ENCODE results near the gene TEDC1.

DNA sequence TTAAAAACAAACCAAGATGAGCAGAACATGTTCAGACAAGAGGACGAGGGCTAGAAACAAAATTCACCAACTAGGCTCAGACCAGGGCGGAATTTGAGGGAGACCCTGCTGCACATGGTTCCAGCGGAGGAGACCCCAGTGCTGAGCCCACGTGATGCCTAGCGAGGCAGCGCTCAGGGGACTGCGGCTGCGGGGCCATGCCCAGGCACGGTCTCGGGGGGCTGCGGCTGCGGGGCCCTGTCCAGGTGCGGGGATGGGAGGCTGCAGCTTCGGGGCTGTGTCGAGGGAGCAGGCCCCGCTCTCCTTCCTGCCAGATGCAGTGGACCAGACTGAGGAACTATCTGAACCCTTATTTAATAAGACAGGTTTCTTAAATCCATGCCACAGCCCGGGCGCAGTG, 29.1 kb upstream of the TEDC1 start:
- TF ChIP-seq GLIS3 (CRISPR knock-in tag; IDR thresholded peaks at IDR 0.05) (no peak), CSDC2 (CRISPR knock-in tag; IDR thresholded peaks at IDR 0.05) (no peak), RARB (CRISPR knock-in tag; IDR thresholded peaks at IDR 0.05) (no peak), PATZ1 (CRISPR knock-in tag; IDR thresholded peaks at IDR 0.05; ENCODE audit: borderline replicate concordance) (no peak), ARNTL (CRISPR knock-in tag; IDR thresholded peaks at IDR 0.05; ENCODE audit: borderline replicate concordance, low read depth) (no peak), TSHZ2 (CRISPR knock-in tag; IDR thresholded peaks at IDR 0.05) (no peak)

Measured in SK-N-SH treated with all-trans-retinoic acid at 6 μM for 48 hours (cell line).